ENCODE results near the gene KIRREL3.

The KIRREL3 gene

DNA sequence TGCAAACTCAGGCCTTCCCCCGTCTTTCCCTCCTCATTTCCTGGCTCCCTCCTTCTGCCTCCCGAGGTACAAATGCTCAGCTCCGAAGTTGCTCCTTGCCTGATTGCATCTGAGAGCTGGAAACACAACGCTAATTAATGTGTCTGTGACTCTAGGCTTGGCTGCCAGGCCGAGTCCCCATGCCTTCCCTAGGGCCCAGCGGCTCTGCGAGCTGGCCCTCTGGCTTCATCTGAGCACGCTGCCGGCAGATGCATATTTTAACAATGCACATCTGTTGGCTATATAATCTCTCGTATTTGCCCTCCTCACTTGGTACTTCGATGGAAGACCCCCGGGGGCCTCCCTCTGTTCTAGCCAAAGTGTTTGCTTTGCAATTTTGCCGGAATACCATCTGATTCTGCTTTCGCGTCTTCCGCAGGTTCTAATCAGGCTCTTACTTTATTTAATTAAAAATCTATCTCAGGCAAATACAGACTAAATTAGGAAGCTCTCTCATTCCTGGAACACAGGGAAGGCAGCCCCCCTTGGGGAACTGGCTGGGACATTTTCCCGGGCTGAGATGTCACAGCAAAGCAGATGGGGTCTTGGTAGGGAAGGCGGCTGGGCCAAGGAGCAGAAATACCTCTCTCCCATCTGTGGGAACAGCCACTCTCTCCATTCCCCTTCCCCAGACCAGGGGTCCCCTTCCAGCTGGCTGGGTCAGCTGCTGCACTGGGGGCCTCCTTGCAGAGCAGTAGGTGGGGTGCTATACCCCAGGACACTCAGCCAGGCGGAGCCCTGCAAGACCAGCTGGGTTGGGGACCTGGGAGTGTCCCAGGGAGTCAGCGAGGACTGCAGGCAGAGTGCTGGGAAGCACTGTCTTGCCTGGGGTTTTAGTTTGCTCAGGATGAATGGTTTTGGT, 482.2 kb downstream of the KIRREL3 start:
- H3K4me3 ChIP-seq (ENCODE audit: control insufficient read depth, low read depth, low read length), result no peak overlapping the region

DNA sequence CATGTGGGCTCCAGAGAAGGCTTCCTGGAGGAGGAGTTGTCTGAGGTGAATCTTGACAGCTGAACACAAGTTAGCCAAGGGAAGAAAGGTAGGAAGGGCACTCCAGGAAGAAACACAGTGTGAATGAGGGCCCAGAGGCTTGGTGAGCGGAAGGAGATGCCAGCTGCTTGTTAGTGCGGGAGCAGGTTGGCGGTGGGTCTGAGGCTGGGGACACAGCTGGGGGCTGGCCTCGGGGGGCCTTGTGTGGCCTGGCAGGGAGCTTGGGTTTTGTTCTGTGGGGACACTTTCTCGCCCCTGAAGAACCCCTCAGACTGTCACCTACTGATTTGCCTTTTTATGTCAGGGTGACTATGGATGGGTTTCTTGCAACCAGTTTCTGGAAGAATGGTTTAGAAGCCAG, 485.1 kb downstream of the KIRREL3 start:
- TF ChIP-seq, protein P1, sequence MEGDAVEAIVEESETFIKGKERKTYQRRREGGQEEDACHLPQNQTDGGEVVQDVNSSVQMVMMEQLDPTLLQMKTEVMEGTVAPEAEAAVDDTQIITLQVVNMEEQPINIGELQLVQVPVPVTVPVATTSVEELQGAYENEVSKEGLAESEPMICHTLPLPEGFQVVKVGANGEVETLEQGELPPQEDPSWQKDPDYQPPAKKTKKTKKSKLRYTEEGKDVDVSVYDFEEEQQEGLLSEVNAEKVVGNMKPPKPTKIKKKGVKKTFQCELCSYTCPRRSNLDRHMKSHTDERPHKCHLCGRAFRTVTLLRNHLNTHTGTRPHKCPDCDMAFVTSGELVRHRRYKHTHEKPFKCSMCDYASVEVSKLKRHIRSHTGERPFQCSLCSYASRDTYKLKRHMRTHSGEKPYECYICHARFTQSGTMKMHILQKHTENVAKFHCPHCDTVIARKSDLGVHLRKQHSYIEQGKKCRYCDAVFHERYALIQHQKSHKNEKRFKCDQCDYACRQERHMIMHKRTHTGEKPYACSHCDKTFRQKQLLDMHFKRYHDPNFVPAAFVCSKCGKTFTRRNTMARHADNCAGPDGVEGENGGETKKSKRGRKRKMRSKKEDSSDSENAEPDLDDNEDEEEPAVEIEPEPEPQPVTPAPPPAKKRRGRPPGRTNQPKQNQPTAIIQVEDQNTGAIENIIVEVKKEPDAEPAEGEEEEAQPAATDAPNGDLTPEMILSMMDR (IDR thresholded peaks at IDR 0.05; ENCODE audit: control insufficient read depth, insufficient read depth, low read depth, low read length, missing control alignments), result no peak
- DNase-seq (ENCODE audit: low read depth), result no peak
- H3K4me3 ChIP-seq (ENCODE audit: control insufficient read depth, low read depth, low read length), result no peak overlapping the region

More for the DNA sequence above, 482.2 kb downstream of the KIRREL3 start:
- DNase-seq (ENCODE audit: low read depth), result no peak
- TF ChIP-seq, protein P1 (IDR thresholded peaks at IDR 0.05; ENCODE audit: control insufficient read depth, insufficient read depth, low read depth, low read length, missing control alignments), result no peak

DNA sequence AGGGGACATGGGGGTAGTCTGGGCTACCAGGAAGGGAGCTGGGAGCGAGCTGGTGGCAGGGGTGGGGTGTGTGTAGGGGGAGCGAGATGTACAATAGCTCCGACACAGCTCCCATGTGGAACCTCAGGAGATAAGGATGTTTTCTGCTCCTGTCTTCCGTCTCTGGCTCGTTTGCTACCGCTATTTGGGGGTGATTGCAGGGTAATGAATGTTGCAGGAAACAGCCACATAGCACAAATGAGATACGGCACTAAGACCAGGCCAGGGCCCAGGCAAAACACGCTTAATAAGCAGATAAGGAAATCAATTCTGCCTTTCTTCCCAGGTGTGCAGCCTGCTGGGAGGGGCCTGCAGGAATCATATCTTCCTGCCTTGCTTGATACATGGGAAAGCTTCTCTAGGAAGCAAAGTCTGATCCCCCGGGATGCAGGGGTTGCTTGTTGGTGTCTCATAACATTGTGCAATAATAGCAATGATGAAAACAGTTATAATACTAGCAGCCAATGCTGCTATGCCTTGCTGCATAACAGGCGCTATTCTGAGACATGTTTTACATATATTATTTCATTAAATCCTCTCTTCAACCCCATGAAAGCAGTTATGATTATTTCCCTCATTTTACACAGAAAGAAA, 486.4 kb downstream of the KIRREL3 start:
- no peak for DNase-seq (ENCODE audit: low read depth)
- no peak overlapping the region for H3K4me3 ChIP-seq (ENCODE audit: control insufficient read depth, low read depth, low read length)

DNA sequence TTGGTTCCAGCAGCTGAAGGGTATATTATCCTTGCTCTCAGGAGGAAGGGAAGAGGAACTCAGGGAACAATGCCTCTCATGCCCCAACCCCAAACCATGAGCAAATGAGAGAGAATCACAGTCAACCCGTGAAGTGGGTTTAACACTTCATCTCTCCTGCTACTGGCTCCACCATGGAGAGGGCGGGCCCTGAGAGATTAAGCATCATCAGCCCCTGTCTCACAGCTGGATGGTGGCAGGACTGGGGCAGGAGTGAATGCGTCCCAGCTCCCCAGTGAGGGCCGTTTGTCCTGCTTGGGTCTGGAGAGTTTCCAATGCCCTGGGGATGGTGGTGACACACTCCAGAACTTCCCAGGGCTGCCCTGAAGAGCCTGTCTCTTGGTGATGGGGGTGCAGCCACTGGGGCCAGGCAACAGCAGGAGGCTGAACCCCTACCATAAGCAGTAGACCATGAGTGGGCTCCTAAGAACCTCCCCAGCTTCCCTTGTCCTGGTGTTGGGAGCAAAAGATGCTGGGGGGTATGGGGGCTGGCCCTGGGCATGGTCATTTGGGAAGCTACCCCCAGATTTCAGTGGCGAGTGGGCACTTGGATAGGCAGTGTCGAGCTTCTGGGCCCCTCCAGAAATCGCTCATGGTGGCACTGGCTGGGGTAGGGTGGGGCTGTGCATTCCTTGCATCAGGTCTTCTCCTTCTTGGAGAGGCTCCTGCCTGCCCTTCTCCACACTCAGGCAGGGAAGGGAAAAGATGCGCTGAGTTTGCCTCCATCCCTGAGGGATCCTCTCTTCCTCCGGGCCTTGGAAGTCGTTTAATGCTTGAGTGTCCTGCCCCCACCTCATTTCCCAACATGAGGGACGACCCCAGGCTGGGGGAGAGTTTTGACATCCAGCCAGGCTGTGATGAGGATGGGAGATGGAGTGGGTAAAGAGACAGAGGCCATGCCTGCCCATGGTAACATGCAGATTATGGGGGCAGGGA, 487.5 kb downstream of the KIRREL3 start:
- TF ChIP-seq, protein P1 (IDR thresholded peaks at IDR 0.05; ENCODE audit: control insufficient read depth, insufficient read depth, low read depth, low read length, missing control alignments), result no peak
- H3K4me3 ChIP-seq (ENCODE audit: control insufficient read depth, low read depth, low read length), result no peak overlapping the region
- no peak for DNase-seq (ENCODE audit: low read depth)

More for the DNA sequence above, 486.4 kb downstream of the KIRREL3 start:
- TF ChIP-seq, protein P1 (IDR thresholded peaks at IDR 0.05; ENCODE audit: control insufficient read depth, insufficient read depth, low read depth, low read length, missing control alignments), result no peak

DNA sequence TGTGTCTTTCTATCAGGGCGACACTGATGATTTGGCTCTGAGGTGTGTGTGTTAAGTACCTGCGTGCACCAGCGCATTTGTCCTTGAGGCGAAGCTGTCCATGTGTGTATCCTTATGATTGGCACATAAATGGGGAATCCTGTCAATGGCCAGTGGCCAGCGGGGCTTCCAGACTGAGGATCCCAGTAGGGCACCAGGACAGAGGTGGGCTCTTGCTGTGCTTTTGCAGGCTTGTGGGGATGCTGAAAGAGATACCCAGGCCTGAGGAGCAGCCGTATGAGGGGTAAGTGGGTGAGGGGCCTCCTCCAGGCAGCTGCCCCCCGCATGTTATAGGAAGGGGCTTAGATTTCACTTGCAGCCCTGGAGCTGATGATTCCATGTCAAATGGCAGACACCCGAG, 488.3 kb downstream of the KIRREL3 start:
- TF ChIP-seq, protein P1 (IDR thresholded peaks at IDR 0.05; ENCODE audit: control insufficient read depth, insufficient read depth, low read depth, low read length, missing control alignments), result no peak
- no peak for DNase-seq (ENCODE audit: low read depth)
- no peak overlapping the region for H3K4me3 ChIP-seq (ENCODE audit: control insufficient read depth, low read depth, low read length)
